ENCODE measurements around the gene MTR. TPM values are rescaled to one million over a fixed set of nuclear protein-coding genes. Genes with fewer than 3 reads are reported as not detected.

Gene MTR
- total RNA-seq, 1 donor from 2014 or later = 35.8 TPM

GRCh38 chr1:236837115-236837514 is 42.0 kb downstream of the MTR start:
- Mint-ChIP-seq H3K9me3 (ENCODE audit: unreplicated experiment) (no peaks in the 10 kb centered on the region), H3K27me3 (ENCODE audit: low read depth, unreplicated experiment) (no peaks in the 10 kb centered on the region), H3K4me1 (ENCODE audit: low read depth, unreplicated experiment) (no peaks in the 10 kb centered on the region), H3K36me3 (ENCODE audit: low read depth, unreplicated experiment) (peaks cover 16% of the 10 kb centered on the region), H3K4me3 (ENCODE audit: unreplicated experiment) (no peak overlapping the region), H3K27ac (ENCODE audit: unreplicated experiment) (no peak overlapping the region)
- Histone ChIP-seq H3K27me3 (ENCODE audit: insufficient read depth, low read length) (no peaks in the 10 kb centered on the region), H3K27ac (ENCODE audit: low read depth, low read length) (no peak overlapping the region), H3K36me3 (ENCODE audit: insufficient read depth, low read length) (peaks cover 38% of the 10 kb centered on the region), H3K4me2 (ENCODE audit: low read length) (no peak overlapping the region), H3K9me3 (ENCODE audit: insufficient read depth, low read depth, low read length) (no peaks in the 10 kb centered on the region), H3K79me2 (ENCODE audit: insufficient read depth, low read length) (no peaks in the 10 kb centered on the region), H3K4me1 (ENCODE audit: insufficient read depth, low read length) (no peaks in the 10 kb centered on the region), H4K20me1 (ENCODE audit: insufficient read depth, low read length) (no peaks in the 10 kb centered on the region), H3K9ac (ENCODE audit: low read length) (no peak overlapping the region), H2AFZ (ENCODE audit: low read depth, low read length) (no peak overlapping the region), H3K4me3 (ENCODE audit: insufficient read depth, low read depth, low read length) (no peak overlapping the region)
- DNase-seq (ENCODE audit: low read depth) = no peak
- TF ChIP-seq CTCF (IDR thresholded peaks at IDR 0.05; ENCODE audit: insufficient read depth, low read depth, low read length) (no peak), EZH2 (IDR thresholded peaks at IDR 0.05; ENCODE audit: insufficient read depth, low read length) (no peak)
- FAIRE-seq = no peak

GRCh38 chr1:236837897-236838296 is 42.8 kb downstream of the MTR start:
- DNase-seq (ENCODE audit: low read depth) (no peak), FAIRE-seq (no peak)
- Histone ChIP-seq H3K4me3 (ENCODE audit: insufficient read depth, low read depth, low read length) (no peak overlapping the region), H3K9me3 (ENCODE audit: insufficient read depth, low read depth, low read length) (no peaks in the 10 kb centered on the region), H3K9ac (ENCODE audit: low read length) (no peak overlapping the region), H3K4me1 (ENCODE audit: insufficient read depth, low read length) (no peaks in the 10 kb centered on the region), H3K36me3 (ENCODE audit: insufficient read depth, low read length) (peaks cover 32% of the 10 kb centered on the region), H3K79me2 (ENCODE audit: insufficient read depth, low read length) (no peaks in the 10 kb centered on the region), H4K20me1 (ENCODE audit: insufficient read depth, low read length) (no peaks in the 10 kb centered on the region), H3K27ac (ENCODE audit: low read depth, low read length) (no peak overlapping the region), H2AFZ (ENCODE audit: low read depth, low read length) (no peak overlapping the region), H3K27me3 (ENCODE audit: insufficient read depth, low read length) (no peaks in the 10 kb centered on the region), H3K4me2 (ENCODE audit: low read length) (no peak overlapping the region)
- Mint-ChIP-seq H3K4me1 (ENCODE audit: low read depth, unreplicated experiment) (no peaks in the 10 kb centered on the region), H3K27me3 (ENCODE audit: low read depth, unreplicated experiment) (no peaks in the 10 kb centered on the region), H3K27ac (ENCODE audit: unreplicated experiment) (no peak overlapping the region), H3K9me3 (ENCODE audit: unreplicated experiment) (no peaks in the 10 kb centered on the region), H3K4me3 (ENCODE audit: unreplicated experiment) (no peak overlapping the region), H3K36me3 (ENCODE audit: low read depth, unreplicated experiment) (peaks cover 17% of the 10 kb centered on the region)
- TF ChIP-seq CTCF (IDR thresholded peaks at IDR 0.05; ENCODE audit: insufficient read depth, low read depth, low read length) (no peak), EZH2 (IDR thresholded peaks at IDR 0.05; ENCODE audit: insufficient read depth, low read length) (no peak)

GRCh38 chr1:236841341-236841740 is 46.2 kb downstream of the MTR start:
- Histone ChIP-seq H3K4me2 (ENCODE audit: low read length) (no peak overlapping the region), H3K27me3 (ENCODE audit: insufficient read depth, low read length) (no peaks in the 10 kb centered on the region), H2AFZ (ENCODE audit: low read depth, low read length) (no peak overlapping the region), H3K4me1 (ENCODE audit: insufficient read depth, low read length) (no peaks in the 10 kb centered on the region), H3K27ac (ENCODE audit: low read depth, low read length) (no peak overlapping the region), H4K20me1 (ENCODE audit: insufficient read depth, low read length) (no peaks in the 10 kb centered on the region), H3K79me2 (ENCODE audit: insufficient read depth, low read length) (no peaks in the 10 kb centered on the region), H3K9me3 (ENCODE audit: insufficient read depth, low read depth, low read length) (no peaks in the 10 kb centered on the region), H3K4me3 (ENCODE audit: insufficient read depth, low read depth, low read length) (no peak overlapping the region), H3K36me3 (ENCODE audit: insufficient read depth, low read length) (peaks cover 25% of the 10 kb centered on the region), H3K9ac (ENCODE audit: low read length) (no peak overlapping the region)
- Mint-ChIP-seq H3K9me3 (ENCODE audit: unreplicated experiment) (no peaks in the 10 kb centered on the region), H3K4me1 (ENCODE audit: low read depth, unreplicated experiment) (no peaks in the 10 kb centered on the region), H3K27ac (ENCODE audit: unreplicated experiment) (no peak overlapping the region), H3K27me3 (ENCODE audit: low read depth, unreplicated experiment) (no peaks in the 10 kb centered on the region), H3K36me3 (ENCODE audit: low read depth, unreplicated experiment) (peaks cover 8% of the 10 kb centered on the region), H3K4me3 (ENCODE audit: unreplicated experiment) (no peak overlapping the region)
- TF ChIP-seq EZH2 (IDR thresholded peaks at IDR 0.05; ENCODE audit: insufficient read depth, low read length) (no peak), CTCF (IDR thresholded peaks at IDR 0.05; ENCODE audit: insufficient read depth, low read depth, low read length) (no peak)
- DNase-seq (ENCODE audit: low read depth) (no peak), FAIRE-seq (no peak)
